ENCODE results near the gene FANCI. TPM values are rescaled to one million over a fixed set of nuclear protein-coding genes. Genes with fewer than 3 reads are reported as not detected.

FANCI gene
- total RNA-seq, 2 experiments from 2014 or later, result 6.1 to 7.1 TPM

DNA sequence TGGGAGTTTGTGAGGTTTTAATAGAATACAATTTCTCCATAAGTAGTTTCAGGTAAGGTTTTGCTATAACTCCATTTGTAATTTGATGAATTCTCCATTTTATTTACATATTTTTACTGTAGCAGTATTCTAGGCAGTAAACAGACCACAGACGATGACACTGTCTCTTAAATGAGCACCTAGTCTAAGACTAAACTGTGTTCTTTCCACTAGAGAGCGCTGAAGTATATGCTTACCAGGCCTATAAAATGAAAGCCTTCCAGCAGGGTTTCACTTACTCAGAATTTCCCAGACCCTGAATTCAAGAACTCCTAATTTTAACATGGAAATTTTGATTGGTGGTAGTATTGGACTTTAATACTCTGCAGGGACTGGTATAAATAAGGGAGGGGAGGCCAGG lies 49.2 kb downstream of the FANCI start:
- CTCF ChIA-PET, result no interaction called here
- ATAC-seq (ENCODE audit: poor library complexity), result no peak
- Mint-ChIP-seq H3K36me3 (ENCODE audit: low read depth) (peaks cover 32% of the 10 kb centered on the region), H3K27me3 (no peaks in the 10 kb centered on the region), H3K4me3 (no peak overlapping the region), H3K4me1 (ENCODE audit: low read depth) (no peaks in the 10 kb centered on the region), H3K9me3 (no peaks in the 10 kb centered on the region), H3K27ac (no peak overlapping the region)
- intact Hi-C loops (cut with DNase I, micrococcal nuclease), result no loop called here
- no peak for DNase-seq
- Histone ChIP-seq H3K9me3 (ENCODE audit: control insufficient read depth in 1 of 2, insufficient read depth in 1 of 2, low read length in 2 of 2) (no peaks in the 10 kb centered on the region), H3K36me3 (ENCODE audit: insufficient read depth, low read length) (peaks cover 8% of the 10 kb centered on the region), H3K27me3 (ENCODE audit: control insufficient read depth in 1 of 2, insufficient read depth in 2 of 2, low read length in 2 of 2) (no peaks in the 10 kb centered on the region), H3K4me1 (ENCODE audit: insufficient read depth, low read length) (no peaks in the 10 kb centered on the region), H3K27ac (ENCODE audit: low read depth in 1 of 2, low read length in 2 of 2) (no peak overlapping the region), H3K4me3 (ENCODE audit: low read length) (no peak overlapping the region)
- POLR2A ChIA-PET, result no interaction called here
- TF ChIP-seq, protein P1, sequence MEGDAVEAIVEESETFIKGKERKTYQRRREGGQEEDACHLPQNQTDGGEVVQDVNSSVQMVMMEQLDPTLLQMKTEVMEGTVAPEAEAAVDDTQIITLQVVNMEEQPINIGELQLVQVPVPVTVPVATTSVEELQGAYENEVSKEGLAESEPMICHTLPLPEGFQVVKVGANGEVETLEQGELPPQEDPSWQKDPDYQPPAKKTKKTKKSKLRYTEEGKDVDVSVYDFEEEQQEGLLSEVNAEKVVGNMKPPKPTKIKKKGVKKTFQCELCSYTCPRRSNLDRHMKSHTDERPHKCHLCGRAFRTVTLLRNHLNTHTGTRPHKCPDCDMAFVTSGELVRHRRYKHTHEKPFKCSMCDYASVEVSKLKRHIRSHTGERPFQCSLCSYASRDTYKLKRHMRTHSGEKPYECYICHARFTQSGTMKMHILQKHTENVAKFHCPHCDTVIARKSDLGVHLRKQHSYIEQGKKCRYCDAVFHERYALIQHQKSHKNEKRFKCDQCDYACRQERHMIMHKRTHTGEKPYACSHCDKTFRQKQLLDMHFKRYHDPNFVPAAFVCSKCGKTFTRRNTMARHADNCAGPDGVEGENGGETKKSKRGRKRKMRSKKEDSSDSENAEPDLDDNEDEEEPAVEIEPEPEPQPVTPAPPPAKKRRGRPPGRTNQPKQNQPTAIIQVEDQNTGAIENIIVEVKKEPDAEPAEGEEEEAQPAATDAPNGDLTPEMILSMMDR (IDR thresholded peaks at IDR 0.05), result no peak

GRCh38 chr15:89299896-89300295 lies 56.1 kb downstream of the FANCI start:
- Mint-ChIP-seq H3K27ac (no peak overlapping the region), H3K9me3 (peaks cover 3% of the 10 kb centered on the region), H3K36me3 (ENCODE audit: low read depth) (peaks cover 20% of the 10 kb centered on the region), H3K27me3 (no peaks in the 10 kb centered on the region), H3K4me1 (ENCODE audit: low read depth) (no peaks in the 10 kb centered on the region), H3K4me3 (no peak overlapping the region)
- H3K36me3 ChIP-seq (ENCODE audit: insufficient read depth, low read length), result no peaks in the 10 kb centered on the region
- no peaks in the 10 kb centered on the region for H3K9me3 ChIP-seq (ENCODE audit: control insufficient read depth in 1 of 2, insufficient read depth in 1 of 2, low read length in 2 of 2)
- DNase-seq (no peak), ATAC-seq (ENCODE audit: poor library complexity) (no peak)
- no peaks in the 10 kb centered on the region for H3K4me1 ChIP-seq (ENCODE audit: insufficient read depth, low read length)
- no peaks in the 10 kb centered on the region for H3K27me3 ChIP-seq (ENCODE audit: control insufficient read depth in 1 of 2, insufficient read depth in 2 of 2, low read length in 2 of 2)
- no peak overlapping the region for H3K4me3 ChIP-seq (ENCODE audit: low read length)
- ChIA-PET CTCF (interaction anchor here (0.7 kb wide), 1 partner anchor 93 kb away, joined by 3 read pairs; no protein-coding TSS in a partner anchor), POLR2A (no interaction called here)
- intact Hi-C loops (cut with DNase I, micrococcal nuclease), result no loop called here
- TF ChIP-seq, protein P1 (IDR thresholded peaks at IDR 0.05), result no peak
- H3K27ac ChIP-seq (ENCODE audit: low read depth in 1 of 2, low read length in 2 of 2), result no peak overlapping the region

GRCh38 chr15:89301304-89302089 lies 57.7 kb downstream of the FANCI start:
- Mint-ChIP-seq H3K9me3 (peaks cover 3% of the 10 kb centered on the region), H3K27ac (no peak overlapping the region), H3K36me3 (ENCODE audit: low read depth) (peaks cover 23% of the 10 kb centered on the region), H3K27me3 (no peaks in the 10 kb centered on the region), H3K4me3 (no peak overlapping the region), H3K4me1 (ENCODE audit: low read depth) (no peaks in the 10 kb centered on the region)
- no peak overlapping the region for H3K4me3 ChIP-seq (ENCODE audit: low read length)
- intact Hi-C loops (cut with DNase I, micrococcal nuclease), result no loop called here
- peaks cover 8% of the 10 kb centered on the region for H3K36me3 ChIP-seq (ENCODE audit: insufficient read depth, low read length)
- DNase-seq (no peak), ATAC-seq (ENCODE audit: poor library complexity) (no peak)
- no peaks in the 10 kb centered on the region for H3K4me1 ChIP-seq (ENCODE audit: insufficient read depth, low read length)
- no peak overlapping the region for H3K27ac ChIP-seq (ENCODE audit: low read depth in 1 of 2, low read length in 2 of 2)
- no peaks in the 10 kb centered on the region for H3K27me3 ChIP-seq (ENCODE audit: control insufficient read depth in 1 of 2, insufficient read depth in 2 of 2, low read length in 2 of 2)
- ChIA-PET POLR2A (no interaction called here), CTCF (no interaction called here)
- TF ChIP-seq, protein P1 (IDR thresholded peaks at IDR 0.05), result no peak
- no peaks in the 10 kb centered on the region for H3K9me3 ChIP-seq (ENCODE audit: control insufficient read depth in 1 of 2, insufficient read depth in 1 of 2, low read length in 2 of 2)

Measured in CD4-positive, alpha-beta T cell (primary cell).